ENCODE results near the gene SLC35F3. TPM values are rescaled to one million over a fixed set of nuclear protein-coding genes. Genes with fewer than 3 reads are reported as not detected.

SLC35F3 gene
- total RNA-seq, 4 donors from 2014 or later: 0.82 TPM; not detected in 3

GRCh38 chr1:234154320-234155251 lies 250.1 kb downstream of the SLC35F3 start:
- Histone ChIP-seq H3K4me1 (no peaks in the 10 kb centered on the region), H3K9me3 (no peaks in the 10 kb centered on the region), H3K27me3 (no peaks in the 10 kb centered on the region), H3K36me3 (no peaks in the 10 kb centered on the region), H3K4me3 (no peak overlapping the region), H3K27ac (no peak overlapping the region)
- no peak for TF ChIP-seq POLR2A (IDR thresholded peaks at IDR 0.05)
- TF ChIP-seq, protein P1, sequence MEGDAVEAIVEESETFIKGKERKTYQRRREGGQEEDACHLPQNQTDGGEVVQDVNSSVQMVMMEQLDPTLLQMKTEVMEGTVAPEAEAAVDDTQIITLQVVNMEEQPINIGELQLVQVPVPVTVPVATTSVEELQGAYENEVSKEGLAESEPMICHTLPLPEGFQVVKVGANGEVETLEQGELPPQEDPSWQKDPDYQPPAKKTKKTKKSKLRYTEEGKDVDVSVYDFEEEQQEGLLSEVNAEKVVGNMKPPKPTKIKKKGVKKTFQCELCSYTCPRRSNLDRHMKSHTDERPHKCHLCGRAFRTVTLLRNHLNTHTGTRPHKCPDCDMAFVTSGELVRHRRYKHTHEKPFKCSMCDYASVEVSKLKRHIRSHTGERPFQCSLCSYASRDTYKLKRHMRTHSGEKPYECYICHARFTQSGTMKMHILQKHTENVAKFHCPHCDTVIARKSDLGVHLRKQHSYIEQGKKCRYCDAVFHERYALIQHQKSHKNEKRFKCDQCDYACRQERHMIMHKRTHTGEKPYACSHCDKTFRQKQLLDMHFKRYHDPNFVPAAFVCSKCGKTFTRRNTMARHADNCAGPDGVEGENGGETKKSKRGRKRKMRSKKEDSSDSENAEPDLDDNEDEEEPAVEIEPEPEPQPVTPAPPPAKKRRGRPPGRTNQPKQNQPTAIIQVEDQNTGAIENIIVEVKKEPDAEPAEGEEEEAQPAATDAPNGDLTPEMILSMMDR (IDR thresholded peaks at IDR 0.05 in 4 of 5, conservative IDR thresholded peaks at IDR 0.05 in 1 of 5): peak; percentile 70 to 82 (median 80)
- intact Hi-C loops (cut with DNase I; ENCODE audit: low total_unique reads): loop anchor here (1.0 kb wide), 1 partner anchor 156 kb away; no protein-coding TSS in a partner anchor
- DNase-seq (no peak), ATAC-seq (peak in 1 of 2 donors; percentile 74)
- in situ Hi-C loops (cut with MboI; ENCODE audit: low sequenced_read_pairs in 4 of 4): loop anchor here (5.0 to 10.0 kb wide), 2 partner anchors 150 to 158 kb away; no protein-coding TSS in a partner anchor

- DNase-seq (no peak), ATAC-seq (no peak)
- TF ChIP-seq POLR2A (IDR thresholded peaks at IDR 0.05): no peak
- TF ChIP-seq, protein P1 (IDR thresholded peaks at IDR 0.05 in 4 of 5, conservative IDR thresholded peaks at IDR 0.05 in 1 of 5): no peak
- Histone ChIP-seq H3K36me3 (no peaks in the 10 kb centered on the region), H3K27me3 (no peaks in the 10 kb centered on the region), H3K9me3 (no peaks in the 10 kb centered on the region), H3K4me3 (no peak overlapping the region), H3K4me1 (peaks cover 9% of the 10 kb centered on the region in 2 donors), H3K27ac (no peak overlapping the region)
- intact Hi-C loops (cut with DNase I; ENCODE audit: low total_unique reads): no loop called here
- in situ Hi-C loops (cut with MboI; ENCODE audit: low sequenced_read_pairs in 4 of 4): no loop called here
Measured at GRCh38 chr1:234162661-234163060, 258.2 kb downstream of the SLC35F3 start.

- no peaks in the 10 kb centered on the region for H3K9me3 ChIP-seq
- in situ Hi-C loops (cut with MboI; ENCODE audit: low sequenced_read_pairs in 4 of 4) (no loop called here), intact Hi-C loops (cut with DNase I; ENCODE audit: low total_unique reads) (no loop called here)
- DNase-seq (no peak), ATAC-seq (no peak)
- no peaks in the 10 kb centered on the region for H3K27me3 ChIP-seq
- H3K36me3 ChIP-seq: no peaks in the 10 kb centered on the region
- no peak overlapping the region for H3K4me3 ChIP-seq
- no peak for TF ChIP-seq POLR2A (IDR thresholded peaks at IDR 0.05)
- TF ChIP-seq, protein P1 (IDR thresholded peaks at IDR 0.05 in 4 of 5, conservative IDR thresholded peaks at IDR 0.05 in 1 of 5): no peak
- peaks cover 9 to 16% of the 10 kb centered on the region in 2 donors for H3K4me1 ChIP-seq
- H3K27ac ChIP-seq: no peak overlapping the region
Measured at GRCh38 chr1:234163267-234163919, 258.9 kb downstream of the SLC35F3 start.

DNA sequence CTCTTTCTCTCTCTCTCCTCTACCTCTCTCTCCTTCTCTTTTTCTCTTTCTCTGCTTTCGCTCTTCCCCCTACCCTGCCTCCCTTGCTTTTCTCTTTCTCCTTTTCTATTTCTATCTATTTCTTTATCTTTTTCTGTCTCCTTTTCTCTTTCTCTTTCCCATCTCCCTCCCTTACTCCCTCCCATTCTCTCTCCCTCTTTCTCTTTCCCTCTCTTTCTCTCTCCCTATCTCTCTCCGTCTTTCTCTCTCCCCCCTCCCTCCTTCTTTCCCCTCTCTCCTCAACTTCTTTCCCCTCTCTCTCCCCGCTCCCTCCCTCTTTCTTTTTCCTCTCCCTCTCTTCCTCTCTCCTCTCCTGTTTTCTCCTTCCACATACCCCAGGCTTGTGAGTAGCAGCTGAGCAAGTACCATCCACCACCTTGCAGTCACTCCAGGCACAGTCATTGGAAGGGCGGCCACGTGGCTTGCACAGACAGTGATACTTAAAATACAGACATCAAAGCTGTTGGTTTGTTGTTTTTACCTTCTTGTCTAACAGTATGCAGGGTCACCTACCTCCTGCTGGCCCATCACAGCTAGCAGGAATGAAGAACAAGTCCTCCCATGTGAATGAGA lies 259.7 kb downstream of the SLC35F3 start:
- TF ChIP-seq POLR2A (IDR thresholded peaks at IDR 0.05): no peak
- TF ChIP-seq, protein P1 (IDR thresholded peaks at IDR 0.05 in 4 of 5, conservative IDR thresholded peaks at IDR 0.05 in 1 of 5): no peak
- DNase-seq (no peak), ATAC-seq (no peak)
- no peaks in the 10 kb centered on the region for H3K36me3 ChIP-seq
- H3K27me3 ChIP-seq: no peaks in the 10 kb centered on the region
- intact Hi-C loops (cut with DNase I; ENCODE audit: low total_unique reads) (no loop called here), in situ Hi-C loops (cut with MboI; ENCODE audit: low sequenced_read_pairs in 4 of 4) (no loop called here)
- no peak overlapping the region for H3K27ac ChIP-seq
- H3K9me3 ChIP-seq: no peaks in the 10 kb centered on the region
- H3K4me3 ChIP-seq: no peak overlapping the region
- H3K4me1 ChIP-seq: peaks cover 9 to 19% of the 10 kb centered on the region in 2 donors
